PFSK-1 (cell line): ENCODE data around the gene ADM2.

Source experiments
- FOXP2 ChIP-seq: optimal IDR thresholded peaks from 2 replicates; pipeline ENCODE3; 2011; ENCODE audit warnings: borderline replicate concordance, control low read depth, inconsistent platforms; ENCODE audit not compliant: insufficient read depth; ENCODE audit errors: extremely low read length, extremely low read depth
- POLR2AphosphoS5 ChIP-seq: IDR thresholded peaks from 2 replicates; pipeline ENCODE4 v1.6.1; 2012; ENCODE audit warnings: low read depth, mild to moderate bottlenecking, control low read depth, low read length, moderate library complexity
- REST ChIP-seq, 2 experiments: IDR thresholded peaks; 2 replicates each; pipeline versions ENCODE4 v1.6.1 to v1.8.0; 2011 to 2012; ENCODE audit warnings: low read depth in 2 of 2, low read length in 2 of 2, control low read depth in 1 of 2, inconsistent platforms in 1 of 2, mild to moderate bottlenecking in 1 of 2, moderate library complexity in 1 of 2; ENCODE audit not compliant: insufficient read depth in 1 of 2
- SIN3A ChIP-seq: IDR thresholded peaks from 2 replicates; pipeline ENCODE4 v1.6.1; 2012; ENCODE audit warnings: mild to moderate bottlenecking, low read length, moderate library complexity, borderline replicate concordance; ENCODE audit not compliant: insufficient read depth
- TAF1 ChIP-seq: IDR thresholded peaks from 2 replicates; pipeline ENCODE4 v1.6.1; 2012; ENCODE audit warnings: low read length, control low read depth, borderline replicate concordance; ENCODE audit not compliant: insufficient read depth

Gene ADM2

GRCh38 chr22:50518606-50519005 lies 37.3 kb downstream of the ADM2 start:
- TF ChIP-seq TAF1 (no peak), FOXP2 (no peak), REST (IDR thresholded peaks at IDR 0.05; ENCODE audit: insufficient read depth in 1 of 2, low read depth in 2 of 2, low read length in 2 of 2) (no peak), SIN3A (no peak), POLR2AphosphoS5 (no peak)

GRCh38 chr22:50519151-50519550 lies 37.8 kb downstream of the ADM2 start:
- TF ChIP-seq REST (IDR thresholded peaks at IDR 0.05; ENCODE audit: insufficient read depth in 1 of 2, low read depth in 2 of 2, low read length in 2 of 2) (no peak), SIN3A (no peak), TAF1 (no peak), FOXP2 (no peak), POLR2AphosphoS5 (no peak)

- TF ChIP-seq SIN3A (no peak), TAF1 (no peak), FOXP2 (no peak), POLR2AphosphoS5 (no peak), REST (IDR thresholded peaks at IDR 0.05; ENCODE audit: insufficient read depth in 1 of 2, low read depth in 2 of 2, low read length in 2 of 2) (no peak)
Measured at GRCh38 chr22:50520826-50521453, 39.6 kb downstream of the ADM2 start.

- TF ChIP-seq SIN3A (no peak), TAF1 (no peak), FOXP2 (no peak), POLR2AphosphoS5 (no peak), REST (IDR thresholded peaks at IDR 0.05; ENCODE audit: insufficient read depth in 1 of 2, low read depth in 2 of 2, low read length in 2 of 2) (no peak)
Measured at GRCh38 chr22:50521710-50522109, 40.4 kb downstream of the ADM2 start.
